Eye (tissue), 1 donor: ENCODE results near the gene ADAMTS6.

ENCODE experiments used
- DNase-seq: peaks from one replicate; pipeline ENCODE4 v3.0.0-alpha.2; 2015

ADAMTS6 gene

GRCh38 chr5:65141493-65141892 lies 340.2 kb downstream of the ADAMTS6 start:
- DNase-seq = no peak

DNA sequence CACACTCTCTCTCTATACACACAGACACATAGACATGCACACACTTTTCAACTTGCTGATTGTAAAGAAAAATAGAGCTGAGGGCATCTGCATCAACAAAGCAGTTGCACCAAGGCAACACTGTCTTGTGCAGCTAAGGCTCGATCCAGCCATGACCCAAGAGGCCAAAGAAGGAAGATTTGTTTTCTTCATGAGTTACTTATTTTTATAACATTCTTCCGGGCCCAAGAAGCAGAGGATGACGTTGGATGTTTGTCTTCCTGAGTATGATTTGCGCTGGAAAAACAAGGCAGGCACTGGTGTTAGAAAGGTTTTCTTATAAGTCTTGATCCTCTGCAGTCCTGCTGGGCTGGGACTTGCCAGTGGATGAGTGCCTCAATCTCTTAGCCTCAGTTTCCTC lies 344.1 kb downstream of the ADAMTS6 start:
- DNase-seq = no peak

DNA sequence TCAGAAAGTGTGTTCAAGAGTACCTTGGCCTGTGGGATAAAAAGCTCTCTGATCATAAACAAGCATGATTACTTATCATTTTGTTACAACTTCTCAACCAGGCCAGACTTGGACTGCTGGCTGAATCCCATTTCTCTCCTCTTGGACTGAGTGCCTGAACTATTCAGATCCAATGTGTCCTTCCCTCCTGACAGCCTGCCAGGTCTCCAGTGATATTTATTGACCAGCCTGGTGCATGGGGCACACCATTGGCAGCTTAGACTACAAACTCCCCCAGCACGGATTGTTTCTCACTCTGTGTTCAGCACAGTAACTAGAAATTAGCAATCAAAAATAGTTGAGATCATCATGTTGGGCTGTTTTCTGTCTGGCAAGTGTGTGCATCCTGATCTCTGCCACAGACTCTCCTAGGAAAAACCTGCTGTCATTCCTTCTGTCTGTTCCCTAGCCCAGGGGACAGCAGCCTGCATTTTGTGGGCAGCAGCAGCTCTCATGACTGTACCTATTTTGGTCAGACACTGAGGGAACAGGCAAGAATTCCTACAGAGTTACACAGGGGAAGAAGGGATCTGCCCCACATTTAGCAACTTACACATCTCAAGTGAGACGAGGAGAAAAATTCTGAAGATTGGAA lies 348.1 kb downstream of the ADAMTS6 start:
- no peak for DNase-seq

DNA sequence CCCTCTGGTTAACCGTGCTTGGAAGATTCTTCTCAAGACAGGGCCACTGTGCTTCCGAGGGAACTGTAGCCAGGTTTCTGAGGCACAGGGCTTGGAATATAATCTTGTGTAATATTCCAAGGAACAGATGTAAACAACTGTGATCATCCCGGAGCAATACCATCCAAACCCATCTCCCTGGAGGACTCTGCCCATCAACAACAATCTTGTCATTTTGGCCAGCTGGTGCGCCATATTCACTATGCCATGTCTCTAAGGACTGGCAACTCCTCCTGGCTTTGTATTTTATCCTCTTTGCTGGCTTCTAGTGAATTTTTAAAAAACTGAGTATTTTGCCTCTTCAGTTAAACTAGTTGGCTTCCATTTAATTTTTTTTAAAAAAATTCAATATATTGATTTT lies 349.3 kb downstream of the ADAMTS6 start:
- peak; percentile 53 for DNase-seq

GRCh38 chr5:65128226-65128625 lies 353.5 kb downstream of the ADAMTS6 start:
- no peak for DNase-seq

DNA sequence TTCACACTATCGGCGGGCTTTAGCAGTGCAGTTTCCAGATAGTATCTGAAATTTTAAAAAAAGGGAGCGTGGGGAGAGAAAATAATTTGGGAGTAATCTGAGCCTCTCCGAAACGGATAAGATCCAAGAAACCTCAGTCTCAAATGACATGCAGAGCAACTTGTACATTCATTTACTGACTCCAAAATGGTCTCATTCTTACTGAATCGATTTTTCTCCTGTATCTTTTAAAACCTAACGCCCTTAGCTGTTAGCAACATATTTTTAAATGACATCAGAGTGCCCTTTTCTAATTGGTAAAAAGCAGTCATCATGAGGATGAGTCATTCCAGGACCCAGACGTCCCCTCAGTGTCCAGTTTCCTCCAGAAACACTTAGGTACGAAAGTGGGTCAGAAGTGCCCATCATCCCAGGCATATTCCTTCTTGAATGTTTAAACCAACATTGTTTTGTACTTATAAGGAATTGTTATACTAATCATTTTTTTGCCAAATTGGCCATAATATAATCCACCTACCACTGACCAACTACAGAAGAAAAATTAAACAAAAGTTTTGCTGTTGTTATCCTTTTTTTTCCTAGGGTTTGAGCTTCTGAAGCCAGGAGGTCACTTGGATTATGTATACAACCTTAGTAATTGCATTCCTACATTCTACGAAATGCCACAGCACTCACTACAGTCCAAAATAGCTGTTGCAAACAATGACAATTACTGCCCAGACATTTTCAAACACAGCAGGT lies 354.4 kb downstream of the ADAMTS6 start:
- DNase-seq = peak; percentile 43

DNA sequence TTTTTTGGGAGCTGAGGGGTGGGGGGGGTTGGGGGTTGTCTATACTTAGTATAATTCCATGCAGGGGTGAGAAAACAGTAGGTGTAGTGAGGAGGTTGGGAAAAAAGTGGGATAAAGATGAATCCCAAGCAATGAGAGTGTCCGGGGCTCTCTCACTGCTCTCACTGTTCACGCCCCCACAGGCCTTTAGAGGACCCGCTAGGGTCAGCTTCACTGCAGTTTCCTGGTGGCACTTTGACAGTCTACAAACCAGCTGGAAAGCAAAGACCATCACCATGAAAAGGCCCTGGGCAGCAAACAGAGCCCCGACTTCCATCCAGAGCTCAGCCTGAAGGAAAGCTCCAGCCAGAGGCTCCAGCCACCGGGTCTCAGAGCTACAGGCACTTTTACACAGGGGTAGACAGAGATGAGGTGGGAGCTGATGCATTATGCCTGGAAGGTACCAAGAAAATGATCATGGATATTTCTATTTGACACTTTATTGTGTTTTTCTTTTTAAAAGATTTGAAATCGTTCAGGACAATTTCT lies 355.1 kb downstream of the ADAMTS6 start:
- no peak for DNase-seq

DNA sequence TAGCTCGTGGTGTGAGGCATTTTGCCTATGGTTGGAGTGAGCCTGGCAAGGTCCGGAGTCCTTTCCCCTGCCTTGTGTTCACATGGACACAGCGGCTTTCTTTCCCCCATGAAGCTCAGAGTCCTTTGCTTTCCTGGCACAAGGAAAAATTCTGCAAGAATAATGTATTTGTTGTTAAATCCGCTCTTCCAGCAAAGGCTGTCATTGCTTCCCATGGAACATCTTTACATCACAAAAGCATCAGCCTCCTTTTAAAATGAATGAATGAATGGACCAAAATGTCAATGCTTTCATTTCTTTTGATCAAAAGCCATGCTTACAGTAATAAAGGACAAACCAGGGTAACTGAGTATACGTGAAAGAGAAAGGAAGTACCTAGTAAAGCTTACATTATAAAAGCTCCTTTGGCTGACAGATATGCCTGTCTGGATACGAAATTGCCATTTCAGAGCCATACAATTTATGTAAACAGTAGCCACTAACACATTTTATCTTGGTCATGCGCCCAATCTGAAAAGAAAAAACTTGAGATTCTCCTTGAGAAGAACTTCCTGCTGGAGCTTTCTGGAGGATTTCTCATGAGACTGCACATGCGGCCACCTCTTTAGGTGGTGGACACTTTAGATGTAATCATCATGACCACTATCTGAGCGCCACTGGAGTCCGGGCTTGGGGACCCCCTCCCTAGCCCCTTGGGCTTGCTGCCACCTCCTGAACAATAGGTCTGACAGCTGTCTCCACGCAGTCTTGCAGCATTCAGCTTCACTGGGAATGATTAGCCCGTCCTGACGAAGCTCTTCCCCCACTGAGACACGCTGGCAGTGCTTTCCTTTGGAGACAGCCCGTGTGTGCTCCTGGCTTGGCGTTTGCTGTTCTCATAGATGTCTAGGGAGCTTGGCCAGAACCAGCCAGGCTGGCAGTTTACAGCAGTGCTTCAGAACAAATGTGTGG lies 355.9 kb downstream of the ADAMTS6 start:
- peak; percentile 64 for DNase-seq

- no peak for DNase-seq
Measured at GRCh38 chr5:65121880-65122436, 359.8 kb downstream of the ADAMTS6 start.

DNA sequence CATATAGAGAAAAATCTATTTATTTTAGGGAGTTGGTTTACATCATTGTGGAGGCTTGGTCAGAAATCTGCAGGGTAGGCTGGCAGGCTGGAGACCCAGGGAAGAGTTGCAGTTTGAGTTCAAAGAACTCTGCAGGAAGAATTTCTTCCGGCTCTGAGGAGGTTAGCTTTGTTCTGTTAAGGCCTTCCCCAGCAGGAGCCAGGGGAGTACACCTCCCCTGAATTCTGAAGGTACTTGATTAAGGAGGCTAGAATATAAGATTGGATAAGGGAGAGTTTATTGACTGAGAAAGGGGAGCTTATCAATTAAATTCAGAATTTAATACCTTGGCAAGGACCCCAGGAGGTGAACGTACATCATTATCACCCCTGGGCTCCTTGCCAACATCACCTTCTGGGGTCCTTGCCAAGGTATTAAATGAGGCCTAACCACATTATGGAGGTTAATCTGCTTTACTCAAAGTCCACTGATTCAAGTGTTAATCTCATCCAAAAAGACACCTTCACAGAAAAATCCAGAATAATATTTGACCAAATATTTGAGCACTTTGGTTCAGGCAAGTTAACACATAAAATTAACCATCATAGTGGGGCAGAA lies 361.3 kb downstream of the ADAMTS6 start:
- no peak for DNase-seq

- no peak for DNase-seq
Measured at GRCh38 chr5:65117525-65117924, 364.2 kb downstream of the ADAMTS6 start.

- no peak for DNase-seq
Measured at GRCh38 chr5:65113771-65114170, 367.9 kb downstream of the ADAMTS6 start.

GRCh38 chr5:65111961-65112658 lies 369.6 kb downstream of the ADAMTS6 start:
- DNase-seq = no peak

DNA sequence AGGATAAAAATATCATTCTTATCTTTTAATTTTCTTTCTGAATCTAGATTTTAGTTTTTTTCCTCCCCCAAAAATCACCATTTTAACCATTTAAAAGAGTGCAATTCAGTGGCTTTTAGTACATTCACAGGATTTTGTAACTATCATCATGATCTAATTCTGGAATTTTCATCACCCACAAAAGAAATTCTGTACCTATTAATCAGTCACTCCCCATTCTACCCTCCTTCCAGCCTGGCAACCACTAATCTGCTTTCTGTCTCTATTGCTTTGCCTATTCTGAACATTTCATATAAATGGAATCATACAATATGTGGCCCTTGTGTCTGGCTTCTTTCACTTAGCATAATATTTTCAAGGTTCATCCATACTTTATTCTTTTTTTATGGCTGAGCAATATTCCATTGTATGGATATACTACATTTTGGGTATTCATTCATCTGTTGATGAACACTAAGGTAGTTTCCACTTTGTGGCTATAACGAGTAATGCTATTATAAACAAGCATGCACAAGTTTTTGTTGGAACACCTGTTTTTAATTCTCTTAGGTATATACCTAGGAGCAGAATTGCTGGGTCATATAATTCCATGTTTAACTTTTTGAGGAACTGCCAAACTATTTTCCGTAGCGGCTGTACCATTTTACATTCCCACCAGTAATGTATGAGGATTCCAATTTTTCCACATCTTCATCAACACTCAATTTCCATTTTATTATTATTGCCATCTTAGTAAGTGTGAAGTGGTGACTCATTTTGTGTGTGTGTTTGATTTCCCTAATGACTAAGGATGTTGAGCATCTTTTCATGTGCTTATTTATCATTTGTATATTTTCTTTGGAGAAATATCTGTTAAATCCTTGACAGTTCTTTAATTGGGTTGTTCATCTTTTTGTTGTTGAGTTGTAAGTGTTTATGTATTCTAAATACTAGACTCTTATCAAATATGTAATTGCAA lies 372.7 kb downstream of the ADAMTS6 start:
- DNase-seq = no peak

DNA sequence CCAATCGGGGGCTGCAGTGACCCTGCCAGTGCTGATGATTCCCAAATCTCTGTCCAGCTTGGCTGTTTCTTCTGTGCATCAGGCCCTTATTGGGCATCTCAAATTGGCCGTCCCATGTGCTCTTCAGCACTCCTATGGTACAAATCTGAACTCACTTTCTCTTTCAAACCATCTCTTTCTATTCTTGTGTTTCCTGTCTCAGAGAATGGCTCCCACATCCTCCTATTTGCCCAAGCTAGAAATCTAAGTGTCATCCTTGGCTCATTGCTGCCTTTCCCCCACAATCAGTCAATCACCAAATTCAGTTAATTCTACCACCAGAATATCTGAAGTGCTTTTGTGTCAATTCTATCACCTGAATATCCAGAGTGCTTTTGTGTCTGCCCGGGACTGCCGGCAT lies 376.4 kb downstream of the ADAMTS6 start:
- no peak for DNase-seq

- DNase-seq = no peak
Measured at GRCh38 chr5:65104831-65105230, 376.9 kb downstream of the ADAMTS6 start.

DNA sequence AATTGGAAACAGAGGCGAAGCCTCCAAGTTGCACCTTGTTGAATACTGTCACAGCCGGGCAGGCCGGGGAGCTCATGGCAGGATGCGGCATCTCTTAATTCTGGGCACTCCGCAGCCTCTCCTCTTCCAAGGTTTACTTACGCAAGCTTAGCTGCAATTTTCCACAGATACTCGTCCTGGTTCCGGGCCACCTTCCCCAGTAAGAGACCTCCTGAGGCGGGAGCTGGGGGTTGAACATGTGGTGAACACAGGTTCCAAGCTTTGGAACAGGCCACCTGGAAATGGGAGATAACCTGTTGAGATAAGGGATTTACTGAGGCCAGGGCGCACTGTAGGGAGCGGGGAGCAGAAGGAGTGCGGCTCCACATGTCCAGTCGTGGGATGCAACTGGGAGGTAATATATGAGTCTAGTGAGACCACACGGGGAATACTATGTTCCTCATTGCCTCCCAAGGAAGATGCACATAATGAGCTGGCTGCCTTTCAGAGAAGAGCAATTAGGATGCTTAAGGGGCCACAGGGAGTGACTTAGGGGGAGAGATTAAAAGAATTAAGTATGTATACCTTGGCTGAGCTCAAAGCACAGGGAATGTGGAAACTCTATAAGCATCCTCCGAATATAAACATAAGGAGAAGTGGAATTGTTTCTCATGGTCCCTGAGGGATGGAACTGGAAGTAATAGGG lies 377.8 kb downstream of the ADAMTS6 start:
- no peak for DNase-seq

DNA sequence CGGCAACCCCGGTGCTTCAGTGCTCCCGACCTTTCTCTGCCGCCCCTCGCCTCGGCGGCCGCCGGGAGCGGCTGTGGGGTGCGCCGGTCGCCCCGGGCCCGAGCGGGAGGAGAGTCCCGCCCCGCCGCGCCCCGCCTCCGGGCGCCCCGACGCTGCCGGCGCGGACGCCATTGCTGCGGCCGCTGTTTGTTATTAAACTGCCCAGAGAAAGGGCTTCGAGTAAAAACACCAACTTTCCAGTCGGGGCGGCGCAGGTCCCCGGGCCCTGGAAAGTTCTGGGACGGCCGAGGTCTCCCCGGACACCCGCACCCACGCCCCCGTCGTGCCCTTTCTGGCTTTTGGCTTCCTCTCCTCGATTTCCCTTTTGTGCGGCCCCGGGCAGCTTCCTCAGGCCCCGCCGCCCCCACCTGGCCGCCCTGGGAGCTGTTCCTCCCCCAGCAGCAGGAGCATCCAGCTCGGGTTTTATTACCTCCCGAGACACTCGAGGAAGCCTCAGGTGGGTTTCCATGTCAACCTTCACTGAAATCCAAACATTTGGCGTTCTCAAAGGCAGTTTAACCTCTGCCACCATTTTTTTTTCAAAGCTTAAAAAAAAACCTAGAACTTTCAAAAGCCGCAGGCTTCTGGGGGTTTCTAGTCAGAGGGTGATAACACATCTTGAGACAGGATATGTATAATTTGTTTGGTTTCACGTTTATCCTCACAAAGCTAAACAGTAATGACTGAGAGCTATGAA lies 378.6 kb downstream of the ADAMTS6 start:
- DNase-seq = peak; percentile 84

DNA sequence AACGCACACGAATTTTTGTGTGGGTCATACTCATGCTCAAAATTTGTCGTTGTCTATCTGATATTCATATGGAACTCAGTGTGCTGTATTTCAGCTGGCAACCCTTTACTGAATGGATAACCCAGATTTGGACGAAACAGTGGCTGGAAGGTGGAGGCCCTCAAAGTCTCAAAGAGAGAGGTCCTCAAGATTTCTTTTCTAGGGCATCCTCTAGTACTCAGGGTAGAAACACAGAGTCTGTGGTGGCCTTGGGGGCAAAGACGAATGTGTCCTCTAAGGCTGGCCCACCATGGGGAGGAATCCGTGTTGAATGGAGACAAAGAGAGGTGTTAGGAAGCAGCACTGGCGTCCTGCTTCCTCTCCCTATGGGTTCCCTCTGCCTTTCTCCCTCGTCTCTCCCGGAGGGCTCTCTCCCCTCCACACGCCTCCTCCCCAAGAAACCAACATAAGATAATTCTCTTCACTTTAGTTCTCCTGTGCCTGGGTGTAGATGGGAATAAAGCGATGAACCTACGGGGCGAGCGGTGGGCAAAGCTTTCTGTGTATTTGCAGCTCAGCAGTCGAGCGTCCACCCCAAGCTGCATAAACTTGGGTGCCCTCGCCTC lies 379.2 kb downstream of the ADAMTS6 start:
- DNase-seq = peak; percentile 75
